H9 (cell line): ENCODE data around the gene CYB561D1. TPM values are rescaled to one million over a fixed set of nuclear protein-coding genes. Genes with fewer than 3 reads are reported as not detected.

Experiments used
- DNase-seq: peaks from one replicate; pipeline ENCODE4 v3.0.0-alpha.2; 2017
- H2AFZ ChIP-seq: one replicate; pipeline ENCODE4 v1.6.1; 2013; ENCODE audit warnings: mild to moderate bottlenecking, low read length, control low read depth, moderate library complexity
- H2AK5ac ChIP-seq: 2 replicates; pipeline ENCODE4 v1.6.1; 2013; ENCODE audit warnings: low read length, control low read depth, mixed read lengths; ENCODE audit not compliant: insufficient read length
- H2BK120ac ChIP-seq: one replicate; pipeline ENCODE4 v1.6.1; 2013; ENCODE audit warnings: low read depth, mild to moderate bottlenecking, low read length, control low read depth, inconsistent platforms; ENCODE audit not compliant: poor library complexity, severe bottlenecking
- H2BK12ac ChIP-seq: 2 replicates; pipeline ENCODE4 v1.6.1; 2013; ENCODE audit warnings: low read length, control low read depth, mixed read lengths, low read depth; ENCODE audit not compliant: insufficient read length
- H2BK15ac ChIP-seq: 2 replicates; pipeline ENCODE4 v1.6.1; 2013; ENCODE audit warnings: low read depth, low read length, control low read depth
- H2BK20ac ChIP-seq: one replicate; pipeline ENCODE4 v1.6.1; 2013; ENCODE audit warnings: low read depth, mild to moderate bottlenecking, low read length, control low read depth, inconsistent platforms; ENCODE audit not compliant: poor library complexity, severe bottlenecking
- H2BK5ac ChIP-seq: 2 replicates; pipeline ENCODE4 v1.6.1; 2013; ENCODE audit warnings: low read length, control low read depth, mixed read lengths; ENCODE audit not compliant: insufficient read length
- H3K14ac ChIP-seq: 2 replicates; pipeline ENCODE4 v1.6.1; 2013; ENCODE audit warnings: low read length, control low read depth; ENCODE audit not compliant: insufficient read depth
- H3K18ac ChIP-seq: 2 replicates; pipeline ENCODE4 v1.6.1; 2013; ENCODE audit warnings: low read depth, mild to moderate bottlenecking, mixed read lengths, low read length, control low read depth; ENCODE audit not compliant: insufficient read length
- H3K23ac ChIP-seq: 2 replicates; pipeline ENCODE4 v1.6.1; 2013; ENCODE audit warnings: low read length, control low read depth, mixed read lengths, low read depth; ENCODE audit not compliant: insufficient read length
- H3K23me2 ChIP-seq: 2 replicates; pipeline ENCODE4 v1.6.1; 2013; ENCODE audit warnings: low read depth, mild to moderate bottlenecking, mixed read lengths, low read length, control low read depth; ENCODE audit not compliant: insufficient read length, poor library complexity, severe bottlenecking
- H3K27ac ChIP-seq: 2 replicates; pipeline ENCODE4 v1.5.1; 2013; ENCODE audit warnings: low read length, control low read depth, mixed read lengths, low read depth; ENCODE audit not compliant: insufficient read length
- H3K27me3 ChIP-seq: 2 replicates; pipeline ENCODE4 v1.6.1; 2013; ENCODE audit warnings: low read length, control low read depth, inconsistent platforms; ENCODE audit not compliant: insufficient read depth
- H3K4ac ChIP-seq: 2 replicates; pipeline ENCODE4 v1.6.1; 2013; ENCODE audit warnings: low read depth, mild to moderate bottlenecking, control low read depth, inconsistent platforms, low read length, moderate library complexity
- H3K4me1 ChIP-seq: 2 replicates; pipeline ENCODE4 v1.6.1; 2013; ENCODE audit warnings: low read length, control low read depth, inconsistent platforms; ENCODE audit not compliant: insufficient read depth
- H3K4me2 ChIP-seq: 2 replicates; pipeline ENCODE4 v1.6.1; 2013; ENCODE audit warnings: low read length, control low read depth, mixed read lengths; ENCODE audit not compliant: insufficient read length, insufficient read depth
- H3K56ac ChIP-seq: 2 replicates; pipeline ENCODE4 v1.6.1; 2013; ENCODE audit warnings: low read depth, mild to moderate bottlenecking, mixed read lengths, low read length, control low read depth; ENCODE audit not compliant: insufficient read length
- H3K79me1 ChIP-seq: 2 replicates; pipeline ENCODE4 v1.6.1; 2013; ENCODE audit warnings: low read depth, mild to moderate bottlenecking, moderate library complexity, low read length, control low read depth, inconsistent platforms; ENCODE audit not compliant: insufficient read depth, poor library complexity, severe bottlenecking
- H3K79me2 ChIP-seq: 2 replicates; pipeline ENCODE4 v1.6.1; 2013; ENCODE audit warnings: low read length, control low read depth, inconsistent platforms; ENCODE audit not compliant: insufficient read depth
- H3K9ac ChIP-seq: 2 replicates; pipeline ENCODE4 v1.6.1; 2013; ENCODE audit warnings: low read length, control low read depth, mixed read lengths; ENCODE audit not compliant: insufficient read length; ENCODE audit errors: extremely low read depth
- H3K9me3 ChIP-seq: one replicate; pipeline ENCODE4 v1.6.1; 2013; ENCODE audit warnings: low read depth, low read length, inconsistent platforms; ENCODE audit not compliant: control insufficient read depth
- H3T11ph ChIP-seq: one replicate; pipeline ENCODE4 v1.6.1; 2013; ENCODE audit warnings: mild to moderate bottlenecking, low read length, control low read depth, inconsistent platforms
- H4K20me1 ChIP-seq: one replicate; pipeline ENCODE4 v1.6.1; 2013; ENCODE audit not compliant: control insufficient read depth, insufficient read length, insufficient read depth
- H4K5ac ChIP-seq: 2 replicates; pipeline ENCODE4 v1.6.1; 2013; ENCODE audit warnings: low read depth, mild to moderate bottlenecking, mixed read lengths, low read length, control low read depth; ENCODE audit not compliant: insufficient read length
- H4K8ac ChIP-seq: replicated peaks from 2 replicates; pipeline ENCODE4 v1.6.1; 2013; ENCODE audit warnings: low read length, control low read depth, mixed read lengths, low read depth; ENCODE audit not compliant: insufficient read length
- H4K91ac ChIP-seq: 2 replicates; pipeline ENCODE4 v1.6.1; 2013; ENCODE audit warnings: low read depth, mild to moderate bottlenecking, moderate library complexity, mixed read lengths, low read length, control low read depth; ENCODE audit not compliant: insufficient read length
- H3K27ac Mint-ChIP-seq, 3 experiments: 2 replicates in 2 of 3; 3 replicates in 1 of 3; pipeline ENCODE4 v1.8.0; 2020 to 2021; ENCODE audit warnings: mixed read lengths in 3 of 3, mild to moderate bottlenecking in 1 of 3, moderate library complexity in 1 of 3
- H3K27me3 Mint-ChIP-seq: 2 replicates; pipeline ENCODE4 v1.8.0; 2021; ENCODE audit warnings: low read depth, mild to moderate bottlenecking, moderate library complexity, mixed read lengths
- H3K36me3 Mint-ChIP-seq, 3 experiments: 2 replicates in 2 of 3; 3 replicates in 1 of 3; pipeline ENCODE4 v1.8.0; 2020 to 2021; ENCODE audit warnings: low read depth in 3 of 3, mixed read lengths in 3 of 3; ENCODE audit not compliant: insufficient read depth in 1 of 3
- H3K4me1 Mint-ChIP-seq, 2 experiments: 2 replicates each; pipeline ENCODE4 v1.8.0; 2020; ENCODE audit warnings: mixed read lengths in 2 of 2
- H3K4me3 Mint-ChIP-seq, 2 experiments: 2 replicates in 1 of 2; 3 replicates in 1 of 2; pipeline ENCODE4 v1.8.0; 2020 to 2021; ENCODE audit warnings: mild to moderate bottlenecking in 2 of 2, mixed read lengths in 2 of 2, moderate library complexity in 1 of 2
- H3K9me3 Mint-ChIP-seq, 2 experiments: 2 replicates in 1 of 2; 3 replicates in 1 of 2; pipeline ENCODE4 v1.8.0; 2020; ENCODE audit warnings: mild to moderate bottlenecking in 2 of 2, mixed read lengths in 2 of 2, moderate library complexity in 1 of 2
- WGBS: extraction: QIAGEN DNeasy Blood & Tissue Kit; methylation state at CpG from one replicate; pipeline ENCODE4 v1.1.7; 2013; ENCODE audit warnings: missing lambda C conversion rate, low lambda C conversion rate, mixed read lengths; ENCODE audit not compliant: insufficient read length; ENCODE audit errors: extremely low coverage; 5-methylcytosine and 5-hydroxymethylcytosine counted together
- total RNA-seq: library from RNA; stranded (reverse); gene quantifications from 2 replicates; pipeline ENCODE4 v1.2.1, GENCODE V29; 2021
- TF ChIP-seq, protein P1 (sequence below): fragments of 200-600 bp; sonication (generic); conservative IDR thresholded peaks from 3 replicates; pipeline ENCODE4 v1.8.0; 2021; ENCODE audit warnings: antibody characterized with exemption, mild to moderate bottlenecking

The CYB561D1 gene
- total RNA-seq, 1 experiment from 2014 or later: 6.5 TPM

DNA sequence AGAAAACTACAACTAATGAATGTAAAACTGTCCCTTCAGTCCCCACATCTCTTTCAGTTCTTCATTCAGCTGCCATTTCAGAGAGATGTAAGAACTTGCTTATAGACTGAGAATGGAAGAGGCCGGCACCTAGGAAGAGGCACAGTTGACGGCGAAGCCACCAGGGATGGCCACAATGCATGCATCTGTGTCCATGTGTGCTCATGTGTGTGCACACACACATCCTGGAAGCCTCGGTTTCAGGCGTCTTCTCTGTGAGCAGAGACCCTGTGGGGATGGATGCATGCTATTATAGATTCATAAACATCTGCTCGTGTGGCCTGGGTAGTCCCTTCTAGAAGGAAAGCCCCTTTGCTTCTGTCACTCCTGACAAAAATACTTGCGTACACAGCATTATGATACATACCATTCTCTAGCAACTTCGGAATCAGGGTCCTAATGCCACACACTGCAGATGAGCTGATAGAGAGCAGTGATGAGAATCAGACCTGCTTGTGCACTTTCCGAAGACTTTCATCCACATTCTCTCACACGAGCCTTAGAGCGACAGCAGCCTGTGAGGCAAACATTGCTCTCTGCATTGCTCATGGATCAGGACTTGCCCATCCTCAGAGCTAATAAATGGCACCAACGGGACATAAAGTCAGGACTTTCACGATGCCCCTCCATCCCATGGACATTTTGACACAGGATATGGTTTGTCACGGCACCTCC, 33.4 kb downstream of the CYB561D1 start:
- H3K4me1 Mint-ChIP-seq: 0 out of 4 replicates have a peak, but pooled peaks cover 0 to 4% of the 10 kb centered on the region in 2 experiments
- WGBS: no CpG with 5 or more reads among the region's 14 CpGs

More for the DNA sequence above, 33.4 kb downstream of the CYB561D1 start:
- H3K79me1 ChIP-seq: no peaks in the 10 kb centered on the region
- no peak overlapping the region for H4K8ac ChIP-seq
- no peaks in the 10 kb centered on the region for H4K20me1 ChIP-seq
- TF ChIP-seq, protein P1, sequence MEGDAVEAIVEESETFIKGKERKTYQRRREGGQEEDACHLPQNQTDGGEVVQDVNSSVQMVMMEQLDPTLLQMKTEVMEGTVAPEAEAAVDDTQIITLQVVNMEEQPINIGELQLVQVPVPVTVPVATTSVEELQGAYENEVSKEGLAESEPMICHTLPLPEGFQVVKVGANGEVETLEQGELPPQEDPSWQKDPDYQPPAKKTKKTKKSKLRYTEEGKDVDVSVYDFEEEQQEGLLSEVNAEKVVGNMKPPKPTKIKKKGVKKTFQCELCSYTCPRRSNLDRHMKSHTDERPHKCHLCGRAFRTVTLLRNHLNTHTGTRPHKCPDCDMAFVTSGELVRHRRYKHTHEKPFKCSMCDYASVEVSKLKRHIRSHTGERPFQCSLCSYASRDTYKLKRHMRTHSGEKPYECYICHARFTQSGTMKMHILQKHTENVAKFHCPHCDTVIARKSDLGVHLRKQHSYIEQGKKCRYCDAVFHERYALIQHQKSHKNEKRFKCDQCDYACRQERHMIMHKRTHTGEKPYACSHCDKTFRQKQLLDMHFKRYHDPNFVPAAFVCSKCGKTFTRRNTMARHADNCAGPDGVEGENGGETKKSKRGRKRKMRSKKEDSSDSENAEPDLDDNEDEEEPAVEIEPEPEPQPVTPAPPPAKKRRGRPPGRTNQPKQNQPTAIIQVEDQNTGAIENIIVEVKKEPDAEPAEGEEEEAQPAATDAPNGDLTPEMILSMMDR: no peak
- H2BK120ac ChIP-seq: no peak overlapping the region
- Mint-ChIP-seq H3K27ac (no peak overlapping the region; a peak in 1 of 7 replicates), H3K27me3 (peaks cover 25% of the 10 kb centered on the region), H3K4me3 (no peak overlapping the region), H3K9me3 (no peaks in the 10 kb centered on the region; a peak in 1 of 5 replicates), H3K36me3 (no peaks in the 10 kb centered on the region)
- H4K91ac ChIP-seq: no peak overlapping the region
- H3K14ac ChIP-seq: no peak overlapping the region
- H4K5ac ChIP-seq: no peak overlapping the region
- no peaks in the 10 kb centered on the region for H3K27me3 ChIP-seq
- no peaks in the 10 kb centered on the region for H3K79me2 ChIP-seq
- no peak overlapping the region for H3K4ac ChIP-seq
- H3K18ac ChIP-seq: no peak overlapping the region
- no peak overlapping the region for H3K27ac ChIP-seq
- H2BK5ac ChIP-seq: no peak overlapping the region
- H2BK15ac ChIP-seq: no peak overlapping the region
- H3K4me2 ChIP-seq: no peak overlapping the region
- H3K9me3 ChIP-seq: no peaks in the 10 kb centered on the region
- H3T11ph ChIP-seq: no peak overlapping the region
- H3K9ac ChIP-seq: no peak overlapping the region
- H3K23me2 ChIP-seq: peaks cover 2% of the 10 kb centered on the region
- no peak overlapping the region for H3K56ac ChIP-seq
- H2AFZ ChIP-seq: no peak overlapping the region
- H3K4me1 ChIP-seq: no peaks in the 10 kb centered on the region
- no peak overlapping the region for H2AK5ac ChIP-seq
- no peak for DNase-seq
- H2BK20ac ChIP-seq: no peak overlapping the region
- H3K23ac ChIP-seq: no peak overlapping the region
- no peak overlapping the region for H2BK12ac ChIP-seq
